K562 (cell line): ENCODE data around the gene CEP20. TPM values are rescaled to one million over a fixed set of nuclear protein-coding genes. Genes with fewer than 3 reads are reported as not detected.

Experiments used
- C11orf30 ChIP-seq: fragments of 450-650 bp; IDR thresholded peaks from 2 replicates; pipeline ENCODE4 v1.6.1; 2016; ENCODE audit warnings: low read depth, mild to moderate bottlenecking
- DDX20 ChIP-seq: fragments of 450-650 bp; IDR thresholded peaks from 2 replicates; pipeline ENCODE4 v1.6.1; 2016; ENCODE audit warnings: missing genetic modification characterization, low read depth, mild to moderate bottlenecking, missing compliant biosample characterization, moderate library complexity
- DPF2 ChIP-seq: fragments of 450-650 bp; IDR thresholded peaks from 2 replicates; pipeline ENCODE4 v1.6.1; 2016
- FOXK2 ChIP-seq, 2 experiments: fragments of 450-650 bp; IDR thresholded peaks in 1 of 2; conservative IDR thresholded peaks in 1 of 2; 2 replicates each; pipeline ENCODE4 v1.6.1; 2016; ENCODE audit warnings: low read depth in 2 of 2, mild to moderate bottlenecking in 1 of 2
- HDAC8 ChIP-seq: fragments of 450-650 bp; IDR thresholded peaks from 2 replicates; pipeline ENCODE4 v1.6.1; 2016; ENCODE audit warnings: mild to moderate bottlenecking, missing genetic modification characterization, moderate library complexity, missing compliant biosample characterization
- HSF4 ChIP-seq: fragments of 250-450 bp; sonication (Bioruptor Pico); IDR thresholded peaks from 2 replicates; pipeline ENCODE4 v2.1.2; 2022; ENCODE audit warnings: mild to moderate bottlenecking, moderate library complexity, borderline replicate concordance
- KAT8 ChIP-seq: fragments of 450-650 bp; IDR thresholded peaks from 2 replicates; pipeline ENCODE4 v1.6.1; 2016; ENCODE audit warnings: low read depth, mild to moderate bottlenecking
- KDM2B ChIP-seq: fragments of 250-450 bp; sonication (Bioruptor Pico); IDR thresholded peaks from 2 replicates; pipeline ENCODE4 v1.8.0; 2021; ENCODE audit warnings: mild to moderate bottlenecking, moderate library complexity
- MAFF ChIP-seq: IDR thresholded peaks from 2 replicates; pipeline ENCODE4 v1.6.1; 2012; ENCODE audit warnings: low read length, improper control_type of control experiment
- MEF2D ChIP-seq: conservative IDR thresholded peaks from 2 replicates; pipeline ENCODE4 v1.6.1; 2016; ENCODE audit warnings: low read depth, missing genetic modification characterization, missing compliant biosample characterization
- MTA3 ChIP-seq: fragments of 450-650 bp; formaldehyde crosslinking; IDR thresholded peaks from 2 replicates; pipeline ENCODE4 v1.6.1; 2017; ENCODE audit warnings: mild to moderate bottlenecking, borderline replicate concordance
- NCOR1 ChIP-seq: fragments of 450-650 bp; IDR thresholded peaks from 2 replicates; pipeline ENCODE4 v1.6.1; 2016; ENCODE audit warnings: mild to moderate bottlenecking, moderate library complexity
- PURB ChIP-seq: sonication (generic); formaldehyde crosslinking; IDR thresholded peaks from 2 replicates; pipeline ENCODE4 v1.9.0; 2021; ENCODE audit warnings: low read depth, mild to moderate bottlenecking, missing genetic modification reagents
- SMARCA5 ChIP-seq: fragments of 450-650 bp; IDR thresholded peaks from 2 replicates; pipeline ENCODE4 v1.6.1; 2016
- SOX6 ChIP-seq: fragments of 450-650 bp; IDR thresholded peaks from 2 replicates; pipeline ENCODE4 v1.6.1; 2014; ENCODE audit warnings: mild to moderate bottlenecking
- TAF1 ChIP-seq: IDR thresholded peaks from 2 replicates; pipeline ENCODE4 v1.6.1; 2011; ENCODE audit warnings: mild to moderate bottlenecking, low read length, moderate library complexity; ENCODE audit not compliant: insufficient read depth, control insufficient read depth, severe bottlenecking; ENCODE audit errors: extremely low read depth
- TBP ChIP-seq: optimal IDR thresholded peaks from 2 replicates; pipeline ENCODE3; 2011; ENCODE audit warnings: low read depth, low read length, improper control_type of control experiment
- UBTF ChIP-seq, 2 experiments: IDR thresholded peaks; 2 replicates each; pipeline ENCODE4 v1.6.1; 2012; ENCODE audit warnings: improper control_type of control experiment in 2 of 2, low read depth in 2 of 2, low read length in 2 of 2, borderline replicate concordance in 1 of 2
- ZNF668 ChIP-seq: fragments of 250-450 bp; sonication (Bioruptor Pico); IDR thresholded peaks from 2 replicates; pipeline ENCODE4 v1.8.0; 2022; ENCODE audit warnings: mild to moderate bottlenecking, inconsistent platforms
- ZNF766 ChIP-seq: fragments of 200-800 bp; sonication (Bioruptor generic); conservative IDR thresholded peaks from 2 replicates; pipeline ENCODE4 v1.6.1; 2016; ENCODE audit warnings: missing genetic modification characterization, missing compliant biosample characterization
- polyA plus RNA-seq, 8 experiments: library from polyadenylated mRNA; depleted of rRNA in 4 of 8; stranded (reverse) in 5 of 8; unstranded in 3 of 8; fragments of >200 nt; fragmentation: Nextera tagmentation in 2 of 8; fragmentation: Illumina TruSeq in 1 of 8; extraction: Ambion mirVana in 2 of 8; extraction: Trizol in 1 of 8; gene quantifications; 2 replicates each; pipeline versions ENCODE4 v1.2.1 to v1.2.3, GENCODE V29; 2011 to 2014; ENCODE audit warnings: inconsistent platforms in 1 of 8, missing spikeins in 1 of 8
- total RNA-seq, 7 experiments: library from RNA; depleted of rRNA in 6 of 7; stranded (reverse); fragments of >200 nt in 6 of 7; fragmentation: Illumina TruSeq in 2 of 7; extraction: Trizol in 2 of 7; gene quantifications; 2 replicates each; pipeline versions ENCODE4 v1.2.1 to v1.2.3, GENCODE V29; 2011 to 2021; ENCODE audit warnings: low replicate concordance in 1 of 7
- TF ChIP-seq, protein P1 (sequence below): fragments of 450-650 bp; formaldehyde crosslinking; IDR thresholded peaks from 2 replicates; pipeline ENCODE4 v1.4.0; 2022; ENCODE audit warnings: missing genetic modification characterization
- TF ChIP-seq, protein P2 (sequence below): fragments of 200-800 bp; sonication (Bioruptor generic); IDR thresholded peaks from 2 replicates; pipeline ENCODE4 v1.6.1; 2017; ENCODE audit warnings: missing genetic modification characterization, missing compliant biosample characterization
- TF ChIP-seq, protein P3 (sequence below): fragments of 250-450 bp; sonication (Bioruptor Pico); IDR thresholded peaks from 2 replicates; pipeline ENCODE4 v1.8.0; 2022; ENCODE audit warnings: moderate library complexity, mild to moderate bottlenecking, inconsistent platforms
- TF ChIP-seq, protein P4 (sequence below), 2 experiments: fragments of 250-450 bp in 1 of 2; fragments of 450-650 bp in 1 of 2; sonication (Bioruptor Pico) in 1 of 2; IDR thresholded peaks; 2 replicates each; pipeline versions ENCODE4 v1.6.1 to v1.8.0; 2016 to 2021; ENCODE audit warnings: mild to moderate bottlenecking in 2 of 2, moderate library complexity in 2 of 2, missing compliant biosample characterization in 1 of 2, missing genetic modification characterization in 1 of 2

CEP20 gene
- total and polyA plus RNA-seq, 9 of the 15 experiments (the other 6 are each of a cell fraction or from before 2014, with no cell fraction given): 41.3 to 150 (median 104) TPM

DNA sequence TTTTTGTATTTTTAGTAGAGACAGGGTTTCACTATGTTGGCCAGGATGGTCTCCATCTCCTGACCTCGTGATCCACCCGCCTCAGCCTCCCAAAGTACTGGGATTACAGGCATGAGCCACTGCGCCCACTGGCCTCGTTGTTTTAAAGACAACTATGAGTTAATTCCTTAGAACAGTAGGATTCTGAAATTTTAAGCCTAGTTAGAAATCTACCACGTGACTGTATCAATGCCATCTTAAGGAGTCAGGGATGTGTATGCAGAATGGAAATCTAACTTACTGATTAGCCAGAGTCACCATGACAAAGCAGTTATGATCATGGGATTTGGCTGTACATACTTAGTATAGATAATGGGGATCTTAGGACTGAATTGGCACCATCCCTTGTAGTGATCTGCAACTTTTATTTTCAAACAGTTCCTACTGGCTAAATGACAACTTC lies 2.8 kb downstream of the CEP20 start (continued):
- TF ChIP-seq, protein P1, sequence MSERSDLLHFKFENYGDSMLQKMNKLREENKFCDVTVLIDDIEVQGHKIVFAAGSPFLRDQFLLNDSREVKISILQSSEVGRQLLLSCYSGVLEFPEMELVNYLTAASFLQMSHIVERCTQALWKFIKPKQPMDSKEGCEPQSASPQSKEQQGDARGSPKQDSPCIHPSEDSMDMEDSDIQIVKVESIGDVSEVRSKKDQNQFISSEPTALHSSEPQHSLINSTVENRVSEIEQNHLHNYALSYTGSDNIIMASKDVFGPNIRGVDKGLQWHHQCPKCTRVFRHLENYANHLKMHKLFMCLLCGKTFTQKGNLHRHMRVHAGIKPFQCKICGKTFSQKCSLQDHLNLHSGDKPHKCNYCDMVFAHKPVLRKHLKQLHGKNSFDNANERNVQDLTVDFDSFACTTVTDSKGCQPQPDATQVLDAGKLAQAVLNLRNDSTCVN (CRISPR knock-in tag): no peak
- TF ChIP-seq ZNF668 (CRISPR knock-in tag) (peak; percentile 57; the same call in 1 of the 2 replicates), FOXK2 (conservative IDR thresholded peaks at IDR 0.05 in 1 of 2, IDR thresholded peaks at IDR 0.05 in 1 of 2; ENCODE audit: low read depth in 2 of 2) (0 out of 4 replicates have a peak, but pooled peaks of 1 of the 2 experiments have one; percentile 19), HDAC8 (tag) (peak; percentile 20; the same call in 1 of the 2 replicates), MTA3 (0 out of 2 replicates have a peak, but pooled peaks have one; percentile 43), SOX6 (peak; percentile 50), ZNF766 (CRISPR knock-in tag) (peak; percentile 82), C11orf30 (peak; percentile 98), NCOR1 (0 out of 2 replicates have a peak, but pooled peaks have one; percentile 8), TAF1 (no peak), MEF2D (peak; percentile 66), KAT8 (no peak), TBP (no peak), KDM2B (CRISPR knock-in tag) (no peak), UBTF (IDR thresholded peaks at IDR 0.05; ENCODE audit: borderline replicate concordance in 1 of 2, low read depth in 2 of 2, low read length in 2 of 2) (no peak), HSF4 (CRISPR knock-in tag) (no peak; the same call in 1 of the 2 replicates), DDX20 (tag) (peak; percentile 43; the same call in 1 of the 2 replicates), SMARCA5 (no peak), MAFF (peak; percentile 95), PURB (CRISPR knock-in tag) (no peak), DPF2 (peak; percentile 81)
- TF ChIP-seq, protein P2, sequence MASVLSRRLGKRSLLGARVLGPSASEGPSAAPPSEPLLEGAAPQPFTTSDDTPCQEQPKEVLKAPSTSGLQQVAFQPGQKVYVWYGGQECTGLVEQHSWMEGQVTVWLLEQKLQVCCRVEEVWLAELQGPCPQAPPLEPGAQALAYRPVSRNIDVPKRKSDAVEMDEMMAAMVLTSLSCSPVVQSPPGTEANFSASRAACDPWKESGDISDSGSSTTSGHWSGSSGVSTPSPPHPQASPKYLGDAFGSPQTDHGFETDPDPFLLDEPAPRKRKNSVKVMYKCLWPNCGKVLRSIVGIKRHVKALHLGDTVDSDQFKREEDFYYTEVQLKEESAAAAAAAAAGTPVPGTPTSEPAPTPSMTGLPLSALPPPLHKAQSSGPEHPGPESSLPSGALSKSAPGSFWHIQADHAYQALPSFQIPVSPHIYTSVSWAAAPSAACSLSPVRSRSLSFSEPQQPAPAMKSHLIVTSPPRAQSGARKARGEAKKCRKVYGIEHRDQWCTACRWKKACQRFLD (CRISPR knock-in tag): peak; percentile 84
- TF ChIP-seq, protein P3, sequence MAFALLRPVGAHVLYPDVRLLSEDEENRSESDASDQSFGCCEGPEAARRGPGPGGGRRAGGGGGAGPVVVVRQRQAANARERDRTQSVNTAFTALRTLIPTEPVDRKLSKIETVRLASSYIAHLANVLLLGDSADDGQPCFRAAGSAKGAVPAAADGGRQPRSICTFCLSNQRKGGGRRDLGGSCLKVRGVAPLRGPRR: no peak
- TF ChIP-seq, protein P4, sequence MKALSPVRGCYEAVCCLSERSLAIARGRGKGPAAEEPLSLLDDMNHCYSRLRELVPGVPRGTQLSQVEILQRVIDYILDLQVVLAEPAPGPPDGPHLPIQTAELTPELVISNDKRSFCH (CRISPR knock-in tag; IDR thresholded peaks at IDR 0.05): no peak
- TF ChIP-seq, protein P4 (tag; IDR thresholded peaks at IDR 0.05): peak; percentile 25; the same call in 1 of the 2 replicates
